ENCODE data around the gene C2orf66. TPM values are rescaled to one million over a fixed set of nuclear protein-coding genes. Genes with fewer than 3 reads are reported as not detected.

Gene C2orf66
- polyA plus RNA-seq (1.4 and 2.4 TPM in 2 replicates), polyA minus RNA-seq (0.73 and 1.6 TPM in 2 replicates)

DNA sequence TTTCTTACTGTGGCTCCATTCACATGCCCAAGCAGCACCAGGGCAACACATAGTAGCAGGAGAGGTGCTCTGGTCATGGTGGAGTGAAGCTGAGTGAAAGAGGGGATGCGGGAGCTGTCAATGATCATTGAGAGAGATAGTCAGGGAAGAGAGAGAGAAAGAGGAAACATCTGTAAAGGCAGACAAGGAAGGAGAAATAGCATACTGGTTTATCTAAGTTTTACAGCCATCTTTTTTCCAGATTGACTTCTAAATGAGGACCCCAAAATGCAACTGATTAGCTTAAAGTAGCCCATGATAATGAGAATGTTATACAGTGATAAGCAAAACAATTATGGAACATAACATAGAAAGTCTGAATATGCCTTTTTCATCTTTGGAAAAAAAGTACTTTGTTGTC lies at the start of gene C2orf66:
C2orf66 (minus strand) TSS at position 96 of the 400 bp plus-strand sequence; CDS start at position 77, 19 bp downstream.
- Histone ChIP-seq H3K9me2 (ENCODE audit: insufficient read depth, low read length) (no peaks in the 10 kb centered on the region), H3F3A (ENCODE audit: insufficient read depth, low read length, poor library complexity, severe bottlenecking) (no peaks in the 10 kb centered on the region), H3K4me2 (ENCODE audit: low read length) (no peak within 1 kb of the TSS), H3K27ac (ENCODE audit: low read length) (no peak within 1 kb of the TSS), H3K27me3 (ENCODE audit: insufficient read depth, low read depth, low read length) (no peaks in the 10 kb centered on the region), H3K36me3 (ENCODE audit: insufficient read depth, low read length) (no peaks in the 10 kb centered on the region), H3K9me3 (ENCODE audit: low read length) (no peaks in the 10 kb centered on the region), H3K9ac (ENCODE audit: low read length) (no peak within 1 kb of the TSS), H4K20me1 (ENCODE audit: insufficient read depth) (no peaks in the 10 kb centered on the region), H3K79me2 (replicated peaks; ENCODE audit: insufficient read depth, low read length) (no peaks in the 10 kb centered on the region), H3K4me3 (ENCODE audit: low read length) (no peak within 1 kb of the TSS), H2AFZ (ENCODE audit: low read depth, low read length) (no peak within 1 kb of the TSS)
- TF ChIP-seq EP300 (conservative IDR thresholded peaks at IDR 0.05; ENCODE audit: poor library complexity, severe bottlenecking) = no peak
- no peak for TF ChIP-seq EZH2 (IDR thresholded peaks at IDR 0.05; ENCODE audit: borderline replicate concordance, insufficient read depth, low read length, poor library complexity, severe bottlenecking)
- TF ChIP-seq, protein P1, sequence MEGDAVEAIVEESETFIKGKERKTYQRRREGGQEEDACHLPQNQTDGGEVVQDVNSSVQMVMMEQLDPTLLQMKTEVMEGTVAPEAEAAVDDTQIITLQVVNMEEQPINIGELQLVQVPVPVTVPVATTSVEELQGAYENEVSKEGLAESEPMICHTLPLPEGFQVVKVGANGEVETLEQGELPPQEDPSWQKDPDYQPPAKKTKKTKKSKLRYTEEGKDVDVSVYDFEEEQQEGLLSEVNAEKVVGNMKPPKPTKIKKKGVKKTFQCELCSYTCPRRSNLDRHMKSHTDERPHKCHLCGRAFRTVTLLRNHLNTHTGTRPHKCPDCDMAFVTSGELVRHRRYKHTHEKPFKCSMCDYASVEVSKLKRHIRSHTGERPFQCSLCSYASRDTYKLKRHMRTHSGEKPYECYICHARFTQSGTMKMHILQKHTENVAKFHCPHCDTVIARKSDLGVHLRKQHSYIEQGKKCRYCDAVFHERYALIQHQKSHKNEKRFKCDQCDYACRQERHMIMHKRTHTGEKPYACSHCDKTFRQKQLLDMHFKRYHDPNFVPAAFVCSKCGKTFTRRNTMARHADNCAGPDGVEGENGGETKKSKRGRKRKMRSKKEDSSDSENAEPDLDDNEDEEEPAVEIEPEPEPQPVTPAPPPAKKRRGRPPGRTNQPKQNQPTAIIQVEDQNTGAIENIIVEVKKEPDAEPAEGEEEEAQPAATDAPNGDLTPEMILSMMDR (IDR thresholded peaks at IDR 0.05; ENCODE audit: poor library complexity, severe bottlenecking) = no peak
- no peak for TF ChIP-seq SMC3 (conservative IDR thresholded peaks at IDR 0.05; ENCODE audit: poor library complexity)
- TF ChIP-seq POLR2AphosphoS5 (IDR thresholded peaks at IDR 0.05) = no peak
- TF ChIP-seq MXI1 (conservative IDR thresholded peaks at IDR 0.05; ENCODE audit: poor library complexity, severe bottlenecking) = no peak
- TF ChIP-seq, protein P2, sequence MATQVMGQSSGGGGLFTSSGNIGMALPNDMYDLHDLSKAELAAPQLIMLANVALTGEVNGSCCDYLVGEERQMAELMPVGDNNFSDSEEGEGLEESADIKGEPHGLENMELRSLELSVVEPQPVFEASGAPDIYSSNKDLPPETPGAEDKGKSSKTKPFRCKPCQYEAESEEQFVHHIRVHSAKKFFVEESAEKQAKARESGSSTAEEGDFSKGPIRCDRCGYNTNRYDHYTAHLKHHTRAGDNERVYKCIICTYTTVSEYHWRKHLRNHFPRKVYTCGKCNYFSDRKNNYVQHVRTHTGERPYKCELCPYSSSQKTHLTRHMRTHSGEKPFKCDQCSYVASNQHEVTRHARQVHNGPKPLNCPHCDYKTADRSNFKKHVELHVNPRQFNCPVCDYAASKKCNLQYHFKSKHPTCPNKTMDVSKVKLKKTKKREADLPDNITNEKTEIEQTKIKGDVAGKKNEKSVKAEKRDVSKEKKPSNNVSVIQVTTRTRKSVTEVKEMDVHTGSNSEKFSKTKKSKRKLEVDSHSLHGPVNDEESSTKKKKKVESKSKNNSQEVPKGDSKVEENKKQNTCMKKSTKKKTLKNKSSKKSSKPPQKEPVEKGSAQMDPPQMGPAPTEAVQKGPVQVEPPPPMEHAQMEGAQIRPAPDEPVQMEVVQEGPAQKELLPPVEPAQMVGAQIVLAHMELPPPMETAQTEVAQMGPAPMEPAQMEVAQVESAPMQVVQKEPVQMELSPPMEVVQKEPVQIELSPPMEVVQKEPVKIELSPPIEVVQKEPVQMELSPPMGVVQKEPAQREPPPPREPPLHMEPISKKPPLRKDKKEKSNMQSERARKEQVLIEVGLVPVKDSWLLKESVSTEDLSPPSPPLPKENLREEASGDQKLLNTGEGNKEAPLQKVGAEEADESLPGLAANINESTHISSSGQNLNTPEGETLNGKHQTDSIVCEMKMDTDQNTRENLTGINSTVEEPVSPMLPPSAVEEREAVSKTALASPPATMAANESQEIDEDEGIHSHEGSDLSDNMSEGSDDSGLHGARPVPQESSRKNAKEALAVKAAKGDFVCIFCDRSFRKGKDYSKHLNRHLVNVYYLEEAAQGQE (IDR thresholded peaks at IDR 0.05; ENCODE audit: borderline replicate concordance) = no peak
- TF ChIP-seq TAF1 (IDR thresholded peaks at IDR 0.05; ENCODE audit: low read depth) = no peak
- TF ChIP-seq RAD21 (conservative IDR thresholded peaks at IDR 0.05) = no peak

DNA sequence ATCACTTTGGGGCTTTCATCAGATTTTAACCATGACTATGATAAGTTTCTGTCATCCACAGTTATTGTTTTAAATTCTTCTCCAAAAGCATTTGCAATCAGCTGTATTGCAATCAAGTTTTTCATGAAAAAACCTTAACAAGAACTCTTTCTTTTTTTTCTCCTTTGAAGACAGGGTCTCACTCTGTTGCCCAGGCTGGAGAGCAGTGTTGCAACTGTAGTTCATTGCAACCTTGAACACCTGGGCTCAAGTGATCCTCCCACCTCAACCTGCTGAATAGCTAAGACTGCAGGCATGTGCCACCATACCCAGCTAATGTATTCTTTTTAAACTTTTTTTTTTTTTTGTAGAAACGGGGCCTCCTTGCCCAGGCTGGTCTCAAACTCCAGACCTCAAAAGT lies 45.5 kb upstream of the C2orf66 start:
- Histone ChIP-seq H3K79me2 (replicated peaks; ENCODE audit: insufficient read depth, low read length) (peaks cover 5% of the 10 kb centered on the region), H3K9me2 (ENCODE audit: insufficient read depth, low read length) (no peaks in the 10 kb centered on the region), H3K4me2 (ENCODE audit: low read length) (no peak overlapping the region), H3K36me3 (ENCODE audit: insufficient read depth, low read length) (no peaks in the 10 kb centered on the region), H3K4me3 (ENCODE audit: low read length) (no peak overlapping the region), H3F3A (ENCODE audit: insufficient read depth, low read length, poor library complexity, severe bottlenecking) (peaks cover 4% of the 10 kb centered on the region), H4K20me1 (ENCODE audit: insufficient read depth) (no peaks in the 10 kb centered on the region), H3K9me3 (ENCODE audit: low read length) (no peaks in the 10 kb centered on the region), H3K27ac (ENCODE audit: low read length) (no peak overlapping the region), H3K9ac (ENCODE audit: low read length) (no peak overlapping the region), H3K27me3 (ENCODE audit: insufficient read depth, low read depth, low read length) (no peaks in the 10 kb centered on the region), H2AFZ (ENCODE audit: low read depth, low read length) (no peak overlapping the region)
- no peak for TF ChIP-seq RAD21 (conservative IDR thresholded peaks at IDR 0.05)
- TF ChIP-seq, protein P2 (IDR thresholded peaks at IDR 0.05; ENCODE audit: borderline replicate concordance) = no peak
- TF ChIP-seq MXI1 (conservative IDR thresholded peaks at IDR 0.05; ENCODE audit: poor library complexity, severe bottlenecking) = no peak
- no peak for TF ChIP-seq SMC3 (conservative IDR thresholded peaks at IDR 0.05; ENCODE audit: poor library complexity)
- TF ChIP-seq TAF1 (IDR thresholded peaks at IDR 0.05; ENCODE audit: low read depth) = no peak
- TF ChIP-seq EP300 (conservative IDR thresholded peaks at IDR 0.05; ENCODE audit: poor library complexity, severe bottlenecking) = no peak
- no peak for TF ChIP-seq POLR2AphosphoS5 (IDR thresholded peaks at IDR 0.05)
- TF ChIP-seq, protein P1 (IDR thresholded peaks at IDR 0.05; ENCODE audit: poor library complexity, severe bottlenecking) = no peak
- TF ChIP-seq EZH2 (IDR thresholded peaks at IDR 0.05; ENCODE audit: borderline replicate concordance, insufficient read depth, low read length, poor library complexity, severe bottlenecking) = no peak

Measured in neural cell (in vitro differentiated cells).